NCI-H524 treated with DMSO at 0.1 percent for 48 hours (cell line): ENCODE data around the gene GRIN2B.

ENCODE experiments used
- DNase-seq: peaks from one replicate; lab custom pipeline; 2025; lab: John Stamatoyannopoulos, UW

Gene GRIN2B

DNA sequence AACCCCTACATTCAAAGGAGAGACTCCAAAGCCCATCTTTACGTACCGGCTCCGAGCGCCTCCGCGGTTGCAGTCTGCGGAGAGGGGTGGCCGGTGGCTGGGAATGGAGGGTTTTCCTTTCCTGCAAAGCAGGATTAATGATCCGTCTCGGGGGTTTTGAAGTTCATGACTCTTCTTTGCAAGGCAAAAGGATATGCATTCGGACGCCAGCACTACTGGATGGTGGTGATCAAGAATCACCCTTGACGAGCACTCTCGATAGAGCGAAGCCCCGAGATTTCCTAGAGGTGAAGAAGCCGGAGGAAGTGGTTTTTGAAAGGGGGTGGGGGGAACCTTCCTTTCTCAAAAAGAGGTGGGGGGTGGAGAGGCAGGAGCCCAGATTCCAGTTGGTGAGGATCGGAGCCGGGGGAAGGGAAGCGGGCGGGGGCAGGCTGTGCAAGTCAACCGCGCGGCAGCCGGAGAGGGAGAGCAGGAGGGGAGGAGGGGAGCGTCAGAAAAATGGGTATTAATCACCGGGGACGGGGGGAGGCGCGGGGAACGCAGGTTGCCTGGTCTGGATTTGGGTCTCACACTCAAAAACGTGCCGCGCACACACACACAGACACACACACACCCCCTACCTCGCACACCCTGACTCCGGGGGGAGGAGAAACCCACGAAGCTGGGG lies at the start of gene GRIN2B:
Gene GRIN2B, minus strand, starts transcription at position 307 of the 667 bp plus-strand sequence. CDS start 115,394 bp downstream, outside the sequence.
- no peak for DNase-seq

DNA sequence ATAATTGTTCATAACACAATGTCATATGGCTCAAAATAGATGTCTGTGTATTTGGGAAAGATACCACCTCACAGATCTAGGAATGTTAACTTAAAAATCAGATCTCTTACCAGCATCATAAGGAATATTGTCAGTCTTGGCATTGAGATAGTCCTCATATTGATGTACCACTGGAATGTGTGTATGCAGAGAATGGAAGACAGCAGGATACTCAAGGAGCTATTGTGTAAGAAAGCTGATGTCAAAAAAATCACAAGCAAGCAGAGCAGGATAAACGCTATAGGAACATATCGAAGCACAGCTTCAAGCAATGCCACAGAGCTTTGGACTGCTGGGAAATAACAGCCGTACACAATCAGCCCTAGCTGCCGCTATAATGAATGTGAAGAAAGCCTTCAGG lies 45.1 kb upstream of the GRIN2B start:
- DNase-seq = no peak

DNA sequence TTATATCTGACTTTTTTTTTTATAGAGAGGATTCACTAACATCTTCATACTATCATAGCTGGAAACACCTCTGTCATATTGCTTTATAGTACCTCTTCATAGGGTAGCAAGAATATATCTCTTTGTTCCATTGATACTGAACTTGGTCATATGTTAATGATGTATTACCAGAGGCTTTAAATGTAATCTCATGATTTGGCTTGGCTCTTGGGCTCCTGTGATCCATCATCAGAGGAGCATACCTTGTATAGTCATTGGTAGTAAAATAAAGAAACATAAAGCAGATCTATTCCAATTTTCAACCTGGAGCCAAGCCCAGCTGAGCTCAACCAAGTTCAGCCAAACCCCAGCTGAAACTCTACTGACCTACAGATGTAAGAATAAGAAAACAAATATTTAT lies 43.2 kb upstream of the GRIN2B start:
- DNase-seq = no peak

DNA sequence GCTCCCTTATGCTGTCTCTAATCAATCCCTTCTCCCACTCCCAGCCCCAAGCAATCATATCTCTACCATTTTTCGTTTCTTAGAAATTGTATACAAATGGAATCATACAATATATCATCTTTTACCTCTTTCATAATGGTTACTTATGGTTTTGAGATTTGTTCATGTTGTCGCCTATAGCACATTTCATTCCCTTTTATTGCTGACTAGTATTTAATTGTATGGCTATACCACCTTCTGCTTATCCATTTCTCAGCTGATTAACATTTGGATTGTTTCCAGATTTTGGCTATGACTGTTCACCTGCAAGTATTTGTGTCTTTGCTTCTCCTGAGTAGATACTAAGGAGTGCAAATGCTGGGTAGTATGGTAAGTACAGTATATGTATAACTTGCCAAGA lies 36.7 kb upstream of the GRIN2B start:
- DNase-seq = no peak

DNA sequence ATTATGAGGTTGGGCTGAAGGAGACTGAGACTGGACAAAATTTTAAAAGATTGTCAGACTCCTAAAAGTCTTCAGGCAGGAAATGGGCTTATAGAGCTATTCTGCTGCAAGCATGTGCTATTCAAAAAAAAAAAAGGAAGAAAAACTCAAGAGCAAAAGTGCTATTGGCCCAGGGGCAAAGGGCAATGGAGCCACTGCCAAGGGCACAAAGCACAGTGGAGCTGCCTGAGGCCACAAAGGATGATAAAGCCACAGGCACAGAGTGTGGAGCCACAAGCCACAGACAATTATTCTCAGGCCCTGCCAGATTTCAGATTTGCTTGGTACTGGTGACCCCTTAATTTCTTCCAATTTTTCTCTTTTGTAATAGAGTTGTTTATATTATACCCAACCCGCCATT lies 29.6 kb upstream of the GRIN2B start:
- no peak for DNase-seq

DNA sequence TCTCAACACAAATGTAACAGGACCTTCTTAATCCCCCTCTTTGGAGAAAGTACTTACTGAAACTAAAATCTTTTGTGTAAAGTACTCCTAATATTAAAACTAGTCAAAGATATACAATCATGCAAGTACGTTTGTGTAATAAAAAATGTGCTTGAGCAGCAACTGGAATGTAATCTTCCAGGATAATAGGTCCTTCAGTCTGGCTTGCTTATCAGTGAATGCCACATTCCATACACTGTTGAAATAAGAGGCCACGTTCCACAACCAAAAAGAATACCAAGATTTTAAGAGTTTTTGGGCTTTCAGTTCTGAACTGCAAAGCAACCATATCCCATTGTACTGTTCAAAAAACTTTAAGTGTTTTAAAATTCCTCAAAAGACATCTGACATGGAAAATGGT lies 26.2 kb upstream of the GRIN2B start:
- DNase-seq = peak; percentile 1

DNA sequence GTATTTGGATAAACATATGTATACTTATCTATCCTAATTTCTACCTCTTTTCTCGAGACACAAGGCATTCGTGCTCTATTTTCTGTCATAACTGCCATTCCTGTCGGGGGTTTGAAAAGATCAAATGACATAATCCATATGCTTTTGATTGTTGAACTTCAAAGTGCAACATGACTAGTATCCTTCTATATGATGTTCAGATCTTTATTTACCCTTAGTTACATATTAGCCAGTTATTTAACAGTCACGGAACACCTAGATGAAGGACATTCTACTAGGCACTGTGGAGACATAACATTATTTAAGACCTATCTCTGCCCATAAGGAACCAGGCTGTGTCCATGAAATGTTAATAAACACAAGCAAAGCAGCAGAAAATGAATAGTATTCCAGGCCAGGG lies 11.2 kb upstream of the GRIN2B start:
- DNase-seq = no peak

DNA sequence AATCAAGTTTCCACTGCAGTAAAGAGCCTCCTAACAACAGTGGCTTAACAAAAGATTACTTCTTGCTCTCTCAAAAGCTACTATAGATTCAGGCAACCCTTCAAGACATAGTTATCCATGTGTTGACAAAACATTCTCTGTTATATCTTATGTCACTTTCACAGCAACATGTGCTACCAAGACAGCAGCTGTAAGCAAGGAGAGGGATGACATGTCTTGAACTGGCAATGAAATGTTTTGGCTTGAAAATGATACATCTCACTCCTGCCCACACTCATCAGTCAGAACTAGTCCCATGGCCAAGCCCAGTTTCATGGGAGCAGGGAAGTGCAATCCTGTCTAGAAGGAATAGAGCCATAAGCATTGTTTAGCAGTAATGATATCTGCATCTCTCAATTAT lies 10.7 kb upstream of the GRIN2B start:
- no peak for DNase-seq

DNA sequence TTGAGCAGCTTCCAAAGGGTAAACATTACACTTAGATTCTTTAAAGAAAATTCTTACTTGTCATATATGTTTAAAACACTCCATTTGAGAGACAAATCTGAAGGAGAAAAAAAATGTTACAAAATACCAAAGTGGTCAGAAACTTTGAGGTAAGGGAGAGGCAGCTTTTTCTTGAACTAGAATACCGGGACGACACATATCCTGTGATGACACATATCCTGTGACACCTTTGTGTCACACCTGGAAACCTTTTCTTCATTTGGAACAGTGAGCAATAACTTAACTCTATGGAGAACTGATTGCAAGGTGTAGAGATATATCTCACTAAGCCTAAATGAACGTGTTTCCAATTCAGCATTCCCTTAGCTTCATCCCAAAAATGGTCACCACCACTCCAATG lies 4.6 kb upstream of the GRIN2B start:
- DNase-seq = no peak

DNA sequence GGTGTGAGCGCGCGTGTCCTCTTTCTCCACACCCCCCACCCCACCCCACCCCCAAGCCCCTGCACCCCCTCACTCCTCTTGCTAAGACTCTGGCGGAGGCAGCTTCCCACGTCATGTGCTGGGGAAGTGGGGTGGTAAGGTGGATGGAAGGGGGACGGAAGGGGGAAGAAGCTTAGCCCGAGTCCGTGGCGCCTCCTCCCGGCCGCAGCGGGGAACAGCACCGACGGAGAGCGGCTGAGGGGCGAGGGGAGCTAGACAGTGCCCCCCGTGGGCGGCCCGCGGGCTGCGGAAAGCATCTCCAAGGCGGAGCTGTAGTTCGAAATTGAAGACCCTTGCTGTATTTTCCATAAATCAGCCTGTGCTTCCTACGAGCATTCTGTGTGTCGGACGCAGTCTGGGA lies 588 bp upstream of the GRIN2B start:
- DNase-seq = no peak

DNA sequence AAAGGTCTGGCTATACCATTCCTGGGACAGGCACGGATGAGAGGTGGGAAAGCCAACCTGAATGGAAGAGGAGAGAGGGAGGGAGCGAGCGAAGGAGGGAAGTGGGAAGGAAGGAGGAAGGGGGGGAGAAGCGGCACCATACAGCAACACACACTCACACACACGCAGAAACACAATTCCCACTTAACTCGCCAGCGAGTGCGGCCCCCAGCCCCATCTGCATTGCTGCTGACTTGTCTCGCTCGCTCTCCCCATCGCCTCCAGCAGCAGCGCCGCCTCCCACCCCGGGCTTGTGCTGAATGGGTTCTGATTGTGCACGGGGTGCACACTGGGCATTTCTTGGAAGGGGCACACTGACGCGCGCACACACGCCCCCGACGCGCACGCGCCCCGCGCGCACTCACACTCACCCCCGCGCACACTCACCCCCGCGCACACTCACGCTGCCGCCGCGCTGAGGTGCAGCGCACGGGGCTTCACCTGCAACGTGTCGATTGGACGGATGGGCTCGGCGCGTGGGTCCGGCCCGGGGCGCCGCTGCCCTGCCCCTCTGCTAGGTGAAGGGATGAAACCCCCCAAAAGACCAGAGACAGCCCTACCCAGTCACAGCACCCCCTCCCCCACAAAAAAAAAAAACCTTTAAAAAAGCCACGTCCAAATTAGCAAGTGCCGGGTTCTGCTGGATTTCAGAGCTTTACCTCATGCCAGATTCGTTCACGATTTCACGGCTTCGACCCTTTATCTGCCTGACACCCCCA lies 685 bp downstream of the GRIN2B start:
- no peak for DNase-seq

DNA sequence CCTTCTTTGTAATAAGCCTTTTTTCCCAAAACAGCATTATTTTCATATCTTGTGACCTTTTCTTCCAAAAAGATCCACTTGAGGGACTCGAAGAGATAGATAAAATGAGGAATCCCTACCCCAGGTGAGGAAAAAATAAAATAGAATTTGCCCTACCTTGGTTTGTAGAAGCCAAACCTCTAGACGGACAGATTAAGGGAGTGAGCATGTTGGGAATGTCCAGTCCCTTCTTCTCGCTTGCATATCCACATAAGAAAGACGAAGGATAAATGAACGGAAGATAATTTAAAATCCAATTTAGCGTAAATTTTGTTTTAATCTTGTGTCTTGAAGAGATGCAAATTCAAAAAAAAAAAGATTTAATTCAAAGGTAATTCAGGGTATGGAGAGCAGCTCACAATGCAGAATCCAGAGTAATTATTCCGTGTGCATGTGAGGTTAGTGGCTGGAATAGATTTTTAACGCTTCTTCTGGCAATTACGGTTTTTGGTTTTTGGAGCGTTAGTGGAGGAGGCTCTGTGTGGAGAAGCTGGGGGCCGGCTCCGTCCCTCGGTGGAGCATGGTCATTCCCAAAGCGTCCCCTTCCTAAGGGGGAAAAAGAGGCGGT lies 1.5 kb downstream of the GRIN2B start:
- no peak for DNase-seq

DNA sequence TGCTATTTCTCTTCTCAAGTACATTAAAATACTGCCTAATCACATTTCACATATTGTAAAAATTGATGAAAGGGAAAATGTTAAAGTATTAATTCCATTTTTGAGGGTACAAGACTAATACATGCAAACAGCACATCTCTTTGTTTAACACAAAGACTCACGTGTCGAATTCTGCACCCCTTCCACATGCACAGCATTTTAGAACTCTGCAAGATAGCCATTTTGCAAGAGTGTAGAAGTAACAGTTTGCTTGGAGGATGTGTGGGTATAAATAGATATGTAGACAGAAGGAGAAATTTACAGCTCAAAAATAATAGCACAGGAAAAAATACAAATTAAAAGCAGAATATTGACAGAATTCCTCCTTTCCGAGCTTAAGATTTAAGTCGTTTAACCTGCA lies 2.5 kb downstream of the GRIN2B start:
- DNase-seq = no peak

DNA sequence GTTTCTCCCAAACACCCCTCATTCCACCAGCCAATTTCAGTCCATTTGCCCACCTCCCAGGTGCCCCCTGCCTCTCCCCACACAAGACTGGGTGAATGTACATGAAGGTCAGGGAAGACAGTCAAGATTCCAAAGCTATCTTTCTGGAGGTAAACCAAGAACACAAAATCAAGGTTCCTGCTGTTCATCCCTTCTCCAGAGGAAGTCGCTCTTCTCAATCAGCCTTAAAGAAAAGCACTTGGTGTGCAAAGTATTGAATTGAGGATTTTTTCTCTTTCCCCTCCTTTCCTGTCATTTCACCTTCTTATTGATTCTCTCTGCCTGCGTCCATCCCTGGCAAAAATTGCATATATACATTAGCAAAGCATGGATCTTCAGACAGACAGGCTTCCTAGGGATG lies 4.5 kb downstream of the GRIN2B start:
- no peak for DNase-seq

DNA sequence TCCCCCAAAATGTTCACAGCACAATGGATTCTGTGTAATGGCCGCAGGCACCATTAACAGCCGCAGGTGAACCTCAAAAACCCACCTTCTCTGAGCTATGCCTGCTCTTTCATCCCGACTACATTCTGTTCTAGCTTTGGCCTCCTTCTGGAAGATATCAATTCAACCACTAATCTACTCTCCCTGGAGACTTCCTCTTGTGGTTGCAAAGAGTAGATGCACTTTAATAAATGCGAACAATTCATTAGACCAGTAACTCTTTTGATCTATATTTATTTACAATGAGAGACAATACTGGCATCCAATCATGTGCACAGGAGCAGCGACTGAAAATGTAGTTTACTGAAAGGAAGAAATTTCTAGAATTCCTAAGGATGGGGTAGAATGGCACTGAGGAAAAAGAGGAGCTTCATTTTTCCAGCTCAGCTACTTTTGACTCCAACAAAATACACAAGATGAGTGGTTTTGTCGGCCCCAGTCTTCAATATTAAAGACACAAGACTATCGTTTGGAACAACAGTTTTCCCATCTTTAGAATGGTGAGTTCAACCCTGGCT lies 5.3 kb downstream of the GRIN2B start:
- no peak for DNase-seq

DNA sequence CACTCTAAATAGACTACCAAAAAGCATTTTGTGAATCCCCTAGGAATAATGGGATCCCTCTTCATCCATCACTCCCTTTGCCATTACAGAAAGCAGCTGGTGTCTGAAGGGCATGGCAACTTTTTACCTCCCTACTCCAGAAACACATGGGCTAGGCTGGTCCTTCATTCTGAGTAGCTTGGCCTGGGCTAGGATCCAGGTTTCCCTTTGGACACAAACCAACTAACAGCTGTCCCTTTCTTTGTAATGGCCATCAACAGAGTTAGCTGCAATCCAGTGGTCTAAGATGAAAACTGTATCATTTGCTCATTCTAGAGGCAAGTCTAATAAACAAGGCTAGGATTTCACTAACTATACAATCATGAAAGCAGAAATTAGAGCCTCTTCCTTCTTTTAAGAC lies 7.4 kb downstream of the GRIN2B start:
- DNase-seq = no peak

DNA sequence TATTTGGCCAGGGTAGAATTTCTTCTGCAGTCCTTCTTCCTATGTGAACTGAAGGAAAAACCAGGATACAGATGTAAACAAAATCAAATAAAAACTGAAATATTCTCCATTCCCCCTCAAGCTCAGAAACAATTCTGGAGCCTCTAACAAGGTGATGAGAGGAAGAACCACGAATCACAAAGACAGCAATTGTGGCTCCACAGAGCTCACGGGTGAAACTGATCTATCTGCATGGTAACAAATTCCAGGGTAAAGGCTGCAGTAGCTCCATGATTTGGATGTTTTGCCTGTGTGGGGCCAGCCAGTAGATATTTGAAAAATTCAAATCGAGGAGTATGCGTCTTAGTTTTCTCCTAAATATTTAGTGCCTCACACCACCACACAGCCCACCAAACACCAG lies 10.6 kb downstream of the GRIN2B start:
- DNase-seq = no peak

DNA sequence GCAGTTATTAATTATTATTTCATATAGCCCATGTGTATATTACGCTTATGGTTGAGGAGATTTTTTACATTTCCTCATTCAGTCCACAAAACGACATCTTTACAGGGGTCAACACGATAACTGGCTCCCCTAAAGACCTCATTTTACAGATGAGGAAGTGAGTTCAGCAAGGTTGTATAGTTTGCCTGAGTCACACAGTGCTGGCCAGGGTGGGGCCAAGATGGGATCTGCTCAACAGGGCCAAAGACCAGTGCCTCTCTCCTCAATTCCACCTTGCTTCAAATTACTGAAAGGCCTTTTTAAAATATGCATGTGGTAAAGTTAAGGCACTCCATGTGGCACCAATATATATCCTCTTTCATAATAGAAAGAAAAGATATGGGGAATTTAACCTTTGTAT lies 13.1 kb downstream of the GRIN2B start:
- no peak for DNase-seq

DNA sequence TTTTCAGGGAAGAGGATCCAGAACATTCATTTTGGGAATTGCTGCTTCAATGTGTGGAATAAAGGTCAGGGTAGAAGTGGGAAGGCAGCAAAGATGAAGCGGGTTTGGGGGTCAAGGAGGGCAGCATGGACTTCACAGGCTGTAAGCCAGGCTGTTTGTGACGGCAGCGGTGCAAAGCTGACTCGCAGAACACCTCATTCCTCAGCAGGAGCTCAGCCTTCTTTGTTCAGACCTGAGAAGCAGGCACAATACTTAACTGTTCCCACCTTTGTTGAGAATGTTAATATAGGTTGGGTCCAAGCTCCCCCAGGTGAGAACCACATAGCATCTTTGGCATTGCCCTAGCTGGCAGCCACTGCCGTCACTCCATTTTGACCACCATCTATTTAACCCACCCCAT lies 16.7 kb downstream of the GRIN2B start:
- DNase-seq = no peak

DNA sequence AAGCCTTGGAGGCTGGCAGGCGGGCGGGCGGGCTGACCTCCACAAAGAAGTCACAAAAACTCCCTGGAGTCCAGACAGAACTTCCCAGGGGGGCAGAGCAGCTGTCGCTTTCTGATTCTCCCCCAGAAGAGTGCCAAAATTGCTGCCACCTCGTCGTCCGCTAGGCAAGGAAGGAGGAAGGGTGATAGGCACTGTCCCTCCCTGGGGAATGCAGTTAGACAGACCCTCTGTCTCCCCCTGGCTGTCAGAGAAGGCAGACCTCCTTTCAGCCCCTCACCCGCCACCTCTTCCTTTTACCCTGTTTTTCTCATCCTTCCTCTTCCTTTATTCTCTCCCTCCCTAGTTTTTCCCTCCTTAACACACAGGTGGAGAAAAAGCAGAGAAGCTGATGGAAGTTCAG lies 18.7 kb downstream of the GRIN2B start:
- DNase-seq = no peak

DNA sequence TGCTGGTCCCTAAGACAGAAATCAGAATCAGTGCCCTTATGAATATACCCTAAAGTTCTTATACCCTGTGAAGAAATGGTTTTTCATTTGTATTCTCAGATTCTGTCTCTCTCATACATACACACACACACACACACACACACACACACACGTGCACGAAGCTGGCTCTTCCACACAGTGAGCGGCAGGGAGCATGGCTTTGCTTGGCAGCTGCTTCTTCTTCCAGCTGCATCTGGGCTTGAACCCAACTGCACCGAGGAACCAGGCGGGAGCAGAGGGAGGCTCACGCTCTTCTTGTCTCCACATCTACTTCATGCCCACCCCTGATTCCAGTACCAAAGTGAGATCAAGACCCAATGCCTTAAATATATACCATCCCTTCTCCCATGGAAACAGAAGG lies 19.4 kb downstream of the GRIN2B start:
- DNase-seq = no peak

DNA sequence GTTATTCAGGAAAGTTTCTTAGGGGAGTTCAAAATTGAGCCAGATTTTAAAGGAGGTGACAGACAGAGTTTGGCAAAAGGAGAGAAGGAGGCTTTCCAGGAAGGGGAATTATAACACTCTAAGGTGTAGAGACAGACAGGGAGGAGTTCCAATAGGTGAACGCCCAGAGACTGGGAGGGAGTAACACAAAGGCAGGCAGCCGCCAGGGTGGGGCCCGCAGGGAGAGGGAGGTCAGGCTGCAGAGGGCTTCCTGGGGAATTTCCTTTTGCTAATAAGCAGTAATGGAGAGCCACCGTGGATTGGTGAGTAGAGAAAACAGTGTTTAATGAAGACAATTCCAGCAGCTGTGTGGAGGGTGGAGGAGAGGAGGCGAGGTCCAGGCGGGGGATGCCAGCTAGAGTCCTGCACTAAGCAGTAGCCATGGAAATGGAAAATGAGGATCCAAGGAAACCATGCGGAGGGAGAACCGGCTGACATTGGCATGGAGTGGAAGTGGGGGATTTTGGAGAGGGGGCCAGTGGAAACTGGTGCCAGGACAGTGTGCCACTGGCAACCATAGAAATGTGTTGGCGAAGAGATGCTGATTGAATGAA lies 22.2 kb downstream of the GRIN2B start:
- DNase-seq = no peak

DNA sequence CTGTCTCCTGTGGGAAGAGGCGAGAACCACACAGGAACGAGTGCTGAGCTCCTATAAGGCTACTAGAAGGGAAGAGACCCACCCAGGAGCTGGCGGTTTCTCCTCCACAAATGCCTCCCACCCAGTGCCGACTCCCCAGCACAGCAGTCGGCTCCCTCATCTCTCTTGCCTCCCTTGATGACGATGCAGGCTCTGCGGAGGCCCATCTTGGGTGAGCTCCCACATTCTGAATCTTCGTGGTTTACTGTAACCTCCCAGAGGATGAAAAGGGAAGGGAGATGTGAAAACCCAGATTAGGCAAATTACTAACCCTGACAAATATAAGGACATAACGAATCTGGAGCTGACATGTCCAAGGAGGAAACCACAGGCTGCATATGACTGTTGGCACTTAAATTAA lies 23.8 kb downstream of the GRIN2B start:
- no peak for DNase-seq
